Measurements from ENCODE around the gene FSIP1. TPM values are rescaled to one million over a fixed set of nuclear protein-coding genes. Genes with fewer than 3 reads are reported as not detected.

FSIP1 gene
- total RNA-seq, 6 donors from 2014 or later, result 0.26 to 3.2 (median 0.79) TPM; not detected in 2

GRCh38 chr15:39551476-39551875, 231.2 kb downstream of the FSIP1 start:
- H3K36me3 ChIP-seq, result no peaks in the 10 kb centered on the region
- no peak overlapping the region for H3K27ac ChIP-seq
- no peaks in the 10 kb centered on the region for H3K4me1 ChIP-seq
- H3K4me3 ChIP-seq, result no peak overlapping the region
- no peaks in the 10 kb centered on the region for H3K9me3 ChIP-seq
- 81 to 90% methylated on average over 2 of the region's 2 CpGs for WGBS, 2 donors
- DNase-seq (no peak), ATAC-seq (ENCODE audit: low FRiP score in 2 of 2) (no peak)
- H3K27me3 ChIP-seq, result no peaks in the 10 kb centered on the region
- TF ChIP-seq EP300 (IDR thresholded peaks at IDR 0.05), result no peak
- TF ChIP-seq CTCF (IDR thresholded peaks at IDR 0.05), result no peak
- no peak for TF ChIP-seq POLR2A (IDR thresholded peaks at IDR 0.05)
- no peak for TF ChIP-seq POLR2AphosphoS5 (IDR thresholded peaks at IDR 0.05)

Other genes starting within 250 kb of the FSIP1 start
- gene THBS1, start 201.8 kb downstream of the FSIP1 start, total RNA-seq, result 100 to 1,000 TPM; 405 to 497 (median 457) TPM
- gene GPR176, start 137.4 kb upstream of the FSIP1 start, total RNA-seq, result 10 to 100 TPM in 1 of 6 donors, 1 to 10 TPM in 5; 1.4 to 12.0 (median 4.9) TPM
- 10 to 100 TPM; 29.6 to 65.7 (median 42.3) TPM for gene EIF2AK4, start 151.3 kb upstream of the FSIP1 start, total RNA-seq

All from upper lobe of left lung (tissue), 6 donors.